H1 (cell line): ENCODE results near the gene HAND1. TPM values are rescaled to one million over a fixed set of nuclear protein-coding genes. Genes with fewer than 3 reads are reported as not detected.

ENCODE experiments used
- CTCF ChIA-PET: fragments of 300-600 bp; sonication (Branson Sonifier 250); formaldehyde crosslinking; loops from one replicate; lab custom pipeline; 2021; ENCODE audit not compliant: partially characterized antibody; lab: Charles Lee
- POLR2A ChIA-PET: fragments of 300-600 bp; sonication (Branson Sonifier 250); formaldehyde crosslinking; loops from one replicate; lab custom pipeline; 2021; ENCODE audit warnings: inconsistent platforms; ENCODE audit not compliant: partially characterized antibody; lab: Charles Lee
- DNase-seq, 2 experiments: peaks; one replicate each; pipeline versions ENCODE4 v3.0.0 to v3.0.0-alpha.2; 2010 to 2022; ENCODE audit warnings: low spot score in 2 of 2, low read depth in 1 of 2, mixed read lengths in 1 of 2
- FAIRE-seq: peaks from 2 replicates; lab custom pipeline; 2011; peaks lifted over from hg19 to GRCh38; lab: Jason Lieb, UNC
- H2AFZ ChIP-seq: 2 replicates; pipeline ENCODE4 v1.8.1; 2012; ENCODE audit warnings: low read length, inconsistent platforms
- H2AK5ac ChIP-seq: 2 replicates; pipeline ENCODE4 v1.6.1; 2013; ENCODE audit warnings: low read depth, low read length
- H2BK120ac ChIP-seq: replicated peaks from 2 replicates; pipeline ENCODE3; 2013; ENCODE audit warnings: low read depth, low read length, inconsistent platforms
- H2BK12ac ChIP-seq: 2 replicates; pipeline ENCODE4 v1.6.1; 2013; ENCODE audit warnings: low read depth, low read length
- H2BK15ac ChIP-seq: 2 replicates; pipeline ENCODE4 v1.6.1; 2013; ENCODE audit warnings: low read length
- H2BK20ac ChIP-seq: 2 replicates; pipeline ENCODE4 v1.6.1; 2013; ENCODE audit warnings: low read length
- H2BK5ac ChIP-seq: 2 replicates; pipeline ENCODE4 v1.6.1; 2013; ENCODE audit warnings: low read depth, low read length
- H3K14ac ChIP-seq: 2 replicates; pipeline ENCODE4 v1.6.1; 2013; ENCODE audit warnings: inconsistent platforms; ENCODE audit not compliant: insufficient read length
- H3K18ac ChIP-seq: 2 replicates; pipeline ENCODE4 v1.6.1; 2013; ENCODE audit warnings: low read length; ENCODE audit errors: extremely low read depth
- H3K23ac ChIP-seq: 2 replicates; pipeline ENCODE4 v1.6.1; 2013; ENCODE audit warnings: inconsistent platforms; ENCODE audit not compliant: insufficient read length
- H3K23me2 ChIP-seq: 2 replicates; pipeline ENCODE4 v1.6.1; 2013; ENCODE audit warnings: low read depth, low read length
- H3K27ac ChIP-seq: 2 replicates; pipeline ENCODE4 v1.6.1; 2011; ENCODE audit warnings: low read depth, low read length, inconsistent platforms
- H3K27me3 ChIP-seq, 4 experiments: replicated peaks in 1 of 4; 1 replicate in 1 of 4; 2 replicates in 3 of 4; pipeline versions ENCODE4 v1.6.1 to v1.8.1; 2011 to 2013; ENCODE audit warnings: low read length in 3 of 4, mild to moderate bottlenecking in 3 of 4, inconsistent platforms in 2 of 4, mixed read lengths in 2 of 4, moderate library complexity in 1 of 4; ENCODE audit not compliant: control insufficient read depth in 3 of 4, insufficient read depth in 3 of 4; ENCODE audit errors: extremely low read depth in 1 of 4
- H3K36me3 ChIP-seq, 4 experiments: 2 replicates each; pipeline versions ENCODE4 v1.6.1 to v1.8.1; 2011 to 2013; ENCODE audit warnings: mild to moderate bottlenecking in 4 of 4, low read length in 3 of 4, moderate library complexity in 2 of 4, control low read depth in 1 of 4, inconsistent platforms in 1 of 4; ENCODE audit not compliant: insufficient read depth in 4 of 4, control insufficient read depth in 2 of 4
- H3K4ac ChIP-seq: replicated peaks from 2 replicates; pipeline ENCODE3; 2013; ENCODE audit warnings: low read length, low read depth, mixed read lengths, inconsistent platforms; ENCODE audit not compliant: insufficient read length
- H3K4me1 ChIP-seq, 4 experiments: replicated peaks in 1 of 4; 1 replicate in 1 of 4; 2 replicates in 3 of 4; pipeline versions ENCODE4 v1.6.1 to v1.8.1; 2011 to 2013; ENCODE audit warnings: low read length in 3 of 4, inconsistent platforms in 2 of 4, mixed read lengths in 1 of 4; ENCODE audit not compliant: insufficient read depth in 4 of 4, control insufficient read depth in 3 of 4
- H3K4me2 ChIP-seq, 2 experiments: 2 replicates each; pipeline versions ENCODE4 v1.6.1 to v1.8.1; 2011 to 2013; ENCODE audit warnings: low read depth in 2 of 2, low read length in 2 of 2, control low read depth in 1 of 2, inconsistent platforms in 1 of 2, mild to moderate bottlenecking in 1 of 2; ENCODE audit not compliant: insufficient read depth in 1 of 2
- H3K4me3 ChIP-seq, 4 experiments: fragments of 200-600, 300-600 bp in 1 of 4; sonication (generic), shearing (Covaris generic), sonication (Bioruptor Twin) in 1 of 4; 2 replicates each; pipeline versions ENCODE4 v1.5.1 to v1.8.1; 2011 to 2016; ENCODE audit warnings: low read length in 4 of 4, low read depth in 3 of 4, control low read depth in 2 of 4, inconsistent platforms in 2 of 4, mild to moderate bottlenecking in 2 of 4, mixed read lengths in 1 of 4, moderate library complexity in 1 of 4; ENCODE audit not compliant: insufficient read depth in 2 of 4; ENCODE audit errors: extremely low read depth in 1 of 4
- H3K56ac ChIP-seq: replicated peaks from 2 replicates; pipeline ENCODE3; 2013; ENCODE audit warnings: low read depth, mild to moderate bottlenecking, mixed read lengths, low read length, inconsistent platforms; ENCODE audit not compliant: insufficient read length
- H3K79me1 ChIP-seq: 2 replicates; pipeline ENCODE4 v1.6.1; 2013; ENCODE audit warnings: low read depth, low read length, control low read depth
- H3K79me2 ChIP-seq, 2 experiments: 2 replicates each; pipeline versions ENCODE4 v1.6.1 to v1.8.1; 2012 to 2013; ENCODE audit warnings: low read length in 2 of 2, mild to moderate bottlenecking in 2 of 2, inconsistent platforms in 1 of 2; ENCODE audit not compliant: insufficient read depth in 2 of 2, control insufficient read depth in 1 of 2
- H3K9ac ChIP-seq, 4 experiments: replicated peaks in 1 of 4; 1 replicate in 1 of 4; 2 replicates in 3 of 4; pipeline versions ENCODE4 v1.6.1 to v1.8.1; 2011 to 2013; ENCODE audit warnings: low read depth in 3 of 4, low read length in 3 of 4, control low read depth in 2 of 4, mild to moderate bottlenecking in 2 of 4, moderate library complexity in 2 of 4, inconsistent platforms in 1 of 4; ENCODE audit errors: extremely low read depth in 1 of 4
- H3K9me3 ChIP-seq, 2 experiments: 2 replicates each; pipeline versions ENCODE4 v1.6.1 to v1.8.1; 2012 to 2013; ENCODE audit warnings: mild to moderate bottlenecking in 2 of 2, moderate library complexity in 2 of 2, control low read depth in 1 of 2, inconsistent platforms in 1 of 2, low read depth in 1 of 2, low read length in 1 of 2, mixed read lengths in 1 of 2; ENCODE audit not compliant: insufficient read depth in 2 of 2
- H4K20me1 ChIP-seq, 2 experiments: replicated peaks in 1 of 2; 2 replicates each; pipeline versions ENCODE3 to v1.8.1; 2011 to 2013; ENCODE audit warnings: inconsistent platforms in 2 of 2, low read length in 2 of 2, mild to moderate bottlenecking in 1 of 2; ENCODE audit not compliant: insufficient read depth in 2 of 2, control insufficient read depth in 1 of 2
- H4K5ac ChIP-seq: 2 replicates; pipeline ENCODE4 v1.6.1; 2013; ENCODE audit warnings: low read length, low read depth, mixed read lengths, inconsistent platforms; ENCODE audit not compliant: insufficient read length
- H4K8ac ChIP-seq: 2 replicates; pipeline ENCODE4 v1.8.0; 2013; ENCODE audit warnings: mild to moderate bottlenecking, moderate library complexity, low read length, inconsistent platforms; ENCODE audit not compliant: insufficient read depth; ENCODE audit errors: extremely low read depth
- H4K91ac ChIP-seq: replicated peaks from 2 replicates; pipeline ENCODE3; 2013; ENCODE audit warnings: low read length, mixed read lengths, inconsistent platforms; ENCODE audit not compliant: insufficient read length
- ASH2L ChIP-seq: fragments of 200-600, 300-600 bp; sonication (generic); IDR thresholded peaks from one replicate; pipeline ENCODE4 v1.7.1; 2017; ENCODE audit warnings: low read length
- CEBPB ChIP-seq: IDR thresholded peaks from 2 replicates; pipeline ENCODE4 v1.6.1; 2012; ENCODE audit warnings: low read depth, low read length
- RNF2 ChIP-seq: fragments of 200-900, 300-1000 bp; sonication (generic); IDR thresholded peaks from 2 replicates; pipeline ENCODE4 v1.7.1; 2016; ENCODE audit warnings: borderline replicate concordance, low read depth, mild to moderate bottlenecking, antibody characterized with exemption, low read length; ENCODE audit not compliant: poor library complexity, severe bottlenecking; ENCODE audit errors: missing control alignments
- SIN3A ChIP-seq, 2 experiments: IDR thresholded peaks in 1 of 2; conservative IDR thresholded peaks in 1 of 2; 2 replicates each; pipeline ENCODE4 v1.6.1; 2011 to 2012; ENCODE audit warnings: low read length in 2 of 2, improper control_type of control experiment in 1 of 2, low read depth in 1 of 2, mild to moderate bottlenecking in 1 of 2
- SIRT6 ChIP-seq: IDR thresholded peaks from one replicate; pipeline ENCODE4 v1.7.1; 2012; ENCODE audit warnings: low read length, inconsistent platforms
- SP4 ChIP-seq: IDR thresholded peaks from 2 replicates; pipeline ENCODE4 v1.6.1; 2012; ENCODE audit warnings: low read length, inconsistent platforms
- TAF7 ChIP-seq: optimal IDR thresholded peaks from 2 replicates; pipeline ENCODE3; 2011; ENCODE audit warnings: low read depth, mild to moderate bottlenecking, inconsistent platforms, low read length, moderate library complexity, borderline replicate concordance
- WGBS, 2 experiments: shearing (Covaris generic) in 1 of 2; methylation state at CpG; one replicate each; pipeline versions ENCODE4 v1.1.6 to v1.1.7; 2013 to 2015; ENCODE audit warnings: low lambda C conversion rate in 2 of 2, mixed read lengths in 2 of 2, inconsistent platforms in 1 of 2, low coverage in 1 of 2, missing lambda C conversion rate in 1 of 2; ENCODE audit not compliant: insufficient replicate concordance in 2 of 2, insufficient coverage in 1 of 2, insufficient read length in 1 of 2; ENCODE audit errors: extremely low coverage in 1 of 2, missing lambda C conversion rate in 1 of 2; 5-methylcytosine and 5-hydroxymethylcytosine counted together
- polyA plus RNA-seq, 7 experiments: library from polyadenylated mRNA; depleted of rRNA in 3 of 7; stranded (reverse) in 5 of 7; unstranded in 2 of 7; fragments of >200 nt in 5 of 7; fragments of 200-250 nt in 2 of 7; gene quantifications; 1 replicate in 5 of 7; 2 replicates in 1 of 7; 4 replicates in 1 of 7; pipeline versions ENCODE4 v1.2.1 to v1.2.3, GENCODE V29; 2011 to 2013; ENCODE audit warnings: missing spikeins in 2 of 7, mixed read lengths in 2 of 7
- total RNA-seq: library from RNA; stranded (reverse); fragmentation: NEBNext Ultra II Directional; extraction: Animal tissue kit (Norgen Biotek cat#: 25700); gene quantifications from 2 replicates; pipeline ENCODE4 v1.2.1, GENCODE V29; 2021
- TF ChIP-seq, protein P1 (sequence below): IDR thresholded peaks from 2 replicates; pipeline ENCODE4 v1.6.1; 2012; ENCODE audit warnings: inconsistent platforms
- TF ChIP-seq, protein P2 (sequence below): IDR thresholded peaks from 2 replicates; pipeline ENCODE4 v1.6.1; 2012; ENCODE audit warnings: inconsistent platforms

The HAND1 gene
- total and polyA plus RNA-seq, 2 of the 8 experiments (the other 6 are each of a cell fraction or from before 2014, with no cell fraction given), result 0.06 TPM; not detected in 1

DNA sequence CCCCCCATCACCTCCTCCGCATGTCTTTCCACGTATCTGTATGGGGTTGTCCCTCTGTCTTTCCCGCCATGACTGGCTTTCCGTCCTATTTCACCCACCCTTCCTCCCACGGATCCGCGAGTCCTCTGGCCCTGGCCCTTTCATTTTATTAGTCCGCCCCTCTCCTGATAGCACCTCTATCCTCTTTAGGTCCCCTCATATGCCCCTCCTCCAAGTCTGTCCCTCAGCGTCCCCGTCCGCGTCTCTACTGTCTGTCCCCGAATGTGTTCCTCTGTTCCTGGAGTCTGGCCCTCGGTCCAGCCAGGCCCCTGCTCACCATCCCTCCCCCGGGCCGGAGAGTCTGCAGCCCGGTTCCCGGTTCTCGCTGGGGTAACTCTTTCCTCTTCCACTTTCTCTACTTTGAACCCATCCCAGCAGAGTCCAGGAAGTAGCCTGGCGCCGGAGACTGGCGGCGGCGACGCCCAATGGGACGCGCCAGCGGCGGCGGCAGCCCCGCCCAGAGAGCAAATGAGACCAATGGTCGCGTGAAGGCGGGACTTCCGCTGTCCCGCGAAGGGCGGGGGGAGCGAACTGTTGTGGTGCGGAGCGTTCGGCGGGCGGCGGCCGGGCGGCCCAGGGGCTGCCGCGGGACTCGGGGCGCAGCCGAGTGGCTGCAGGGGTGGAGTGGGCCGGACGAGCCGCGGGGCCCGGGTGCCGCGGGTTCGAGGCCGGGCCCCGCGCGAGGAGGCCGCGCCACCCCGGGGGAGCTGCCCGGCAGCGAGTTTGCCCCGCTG is 32.4 kb downstream of the HAND1 start, which contains the start of gene SAP30L:
Gene SAP30L (plus strand): TSS at position 576 of the 773 bp plus-strand sequence. CDS start 608 bp downstream, outside the sequence.
- Histone ChIP-seq H3K36me3 (peaks cover 0 to 5% (median 2%) of the 10 kb centered on the region in 4 experiments; a peak in 3 of 8 replicates), H2BK15ac (no peak within 1 kb of the TSS), H3K56ac (peak within 1 kb of the TSS; percentile 92), H3K27me3 (peaks cover 0 to 3% (median 0%) of the 10 kb centered on the region in 4 experiments; a peak in 1 of 7 replicates), H4K91ac (peak within 1 kb of the TSS; percentile 85), H2AFZ (peak within 1 kb of the TSS; percentile 93), H2BK20ac (no peak within 1 kb of the TSS), H3K4me1 (peaks cover 0 to 7% (median 2%) of the 10 kb centered on the region in 4 experiments; a peak in 3 of 7 replicates), H3K9ac (peak within 1 kb of the TSS in 3 of 4 experiments; percentile 39 to 62 (median 47); a peak in 5 of 7 replicates), H3K4me2 (peak within 1 kb of the TSS; percentile 91 to 98), H3K79me1 (peaks cover 1% of the 10 kb centered on the region; the same call in 1 of the 2 replicates), H3K79me2 (peaks cover 0 to 19% of the 10 kb centered on the region in 2 experiments; a peak in 2 of 4 replicates), H2AK5ac (no peak within 1 kb of the TSS), H3K23ac (no peak within 1 kb of the TSS), H2BK120ac (no peak within 1 kb of the TSS), H3K18ac (peak within 1 kb of the TSS; percentile 97), H3K4me3 (peak within 1 kb of the TSS; percentile 80 to 93 (median 92)), H3K23me2 (peaks cover 17% of the 10 kb centered on the region), H4K8ac (peak within 1 kb of the TSS; percentile 51; the same call in 1 of the 2 replicates), H3K4ac (peak within 1 kb of the TSS; percentile 34), H2BK12ac (no peak within 1 kb of the TSS), H2BK5ac (0 out of 2 replicates have a peak within 1 kb of the TSS, but pooled peaks have one; percentile 44), H3K9me3 (no peaks in the 10 kb centered on the region), H4K5ac (peak within 1 kb of the TSS; percentile 79), H3K14ac (no peak within 1 kb of the TSS), H3K27ac (no peak within 1 kb of the TSS), H4K20me1 (peaks cover 9 to 11% of the 10 kb centered on the region in 2 experiments)
- no peak for FAIRE-seq
- WGBS, 2 experiments, result 1% methylated on average over 41 of the region's 70 CpGs; no CpG with 5 or more reads in 1 of the 2 experiments
- ChIA-PET CTCF (interaction anchor here (0.6 to 8.7 kb wide), 6 partner anchors 13 to 408 kb away, joined by 3 to 67 read pairs (median 4); no protein-coding TSS in a partner anchor), POLR2A (interaction anchor here (1.2 kb wide), 1 partner anchor 16 kb away, joined by 3 read pairs; no protein-coding TSS in a partner anchor)
- peak; percentile 68 to 99 for DNase-seq
- TF ChIP-seq CEBPB (no peak), SIN3A (conservative IDR thresholded peaks at IDR 0.05 in 1 of 2, IDR thresholded peaks at IDR 0.05 in 1 of 2; ENCODE audit: low read depth in 1 of 2, low read length in 2 of 2) (peak; percentile 22 to 68; a peak in 2 of 4 replicates), SP4 (peak; percentile 72; the same call in 1 of the 2 replicates), SIRT6 (no peak), ASH2L (peak; percentile 19), RNF2 (no peak), TAF7 (peak; percentile 68)
- TF ChIP-seq, protein P1, sequence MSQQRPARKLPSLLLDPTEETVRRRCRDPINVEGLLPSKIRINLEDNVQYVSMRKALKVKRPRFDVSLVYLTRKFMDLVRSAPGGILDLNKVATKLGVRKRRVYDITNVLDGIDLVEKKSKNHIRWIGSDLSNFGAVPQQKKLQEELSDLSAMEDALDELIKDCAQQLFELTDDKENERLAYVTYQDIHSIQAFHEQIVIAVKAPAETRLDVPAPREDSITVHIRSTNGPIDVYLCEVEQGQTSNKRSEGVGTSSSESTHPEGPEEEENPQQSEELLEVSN, result 0 out of 2 replicates have a peak, but pooled peaks have one; percentile 32
- TF ChIP-seq, protein P2, sequence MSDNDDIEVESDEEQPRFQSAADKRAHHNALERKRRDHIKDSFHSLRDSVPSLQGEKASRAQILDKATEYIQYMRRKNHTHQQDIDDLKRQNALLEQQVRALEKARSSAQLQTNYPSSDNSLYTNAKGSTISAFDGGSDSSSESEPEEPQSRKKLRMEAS, result no peak
